HG03378 (cell line): ENCODE results near the gene ZNF581.

Experiments
- ATAC-seq: cut with Tn5 transposase; IDR thresholded peaks from one replicate; pipeline ENCODE4 v1.9.1; 2021; ENCODE audit warnings: mild to moderate bottlenecking, moderate library complexity; ENCODE audit not compliant: unreplicated experiment

Gene ZNF581

DNA sequence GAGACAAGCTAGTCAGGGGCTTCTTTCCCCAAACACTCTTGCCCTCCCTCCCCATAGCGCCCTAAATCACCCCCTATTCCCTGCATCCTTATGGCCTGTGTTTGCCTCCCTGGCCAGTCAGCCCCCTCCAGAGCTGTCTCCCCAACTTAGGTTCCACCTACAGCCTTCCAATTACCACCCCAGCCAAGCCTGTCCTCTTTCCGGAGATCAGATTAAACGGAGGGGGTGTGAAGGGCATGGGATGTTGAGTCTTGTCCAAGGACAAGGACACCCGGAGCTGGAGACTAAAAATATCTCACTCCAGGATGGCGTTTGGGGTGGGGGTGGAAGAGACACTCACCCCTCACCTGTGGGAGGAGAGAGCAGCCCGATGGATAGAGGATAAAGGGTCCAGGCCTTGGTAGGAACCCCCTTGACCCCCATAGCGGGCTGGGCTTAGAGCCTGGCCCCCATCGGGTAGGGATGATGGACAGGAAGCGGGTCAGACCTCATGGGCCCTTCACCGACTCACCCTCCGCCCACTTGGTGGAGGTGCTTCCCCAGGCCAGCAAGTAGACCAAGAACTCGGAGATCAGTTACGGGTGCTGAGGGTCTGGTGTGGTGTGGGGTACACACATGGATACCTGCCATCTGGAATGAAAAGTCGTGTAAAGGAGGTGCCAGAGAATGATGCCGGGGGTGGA, 32.0 kb upstream of the ZNF581 start:
- no peak for ATAC-seq

DNA sequence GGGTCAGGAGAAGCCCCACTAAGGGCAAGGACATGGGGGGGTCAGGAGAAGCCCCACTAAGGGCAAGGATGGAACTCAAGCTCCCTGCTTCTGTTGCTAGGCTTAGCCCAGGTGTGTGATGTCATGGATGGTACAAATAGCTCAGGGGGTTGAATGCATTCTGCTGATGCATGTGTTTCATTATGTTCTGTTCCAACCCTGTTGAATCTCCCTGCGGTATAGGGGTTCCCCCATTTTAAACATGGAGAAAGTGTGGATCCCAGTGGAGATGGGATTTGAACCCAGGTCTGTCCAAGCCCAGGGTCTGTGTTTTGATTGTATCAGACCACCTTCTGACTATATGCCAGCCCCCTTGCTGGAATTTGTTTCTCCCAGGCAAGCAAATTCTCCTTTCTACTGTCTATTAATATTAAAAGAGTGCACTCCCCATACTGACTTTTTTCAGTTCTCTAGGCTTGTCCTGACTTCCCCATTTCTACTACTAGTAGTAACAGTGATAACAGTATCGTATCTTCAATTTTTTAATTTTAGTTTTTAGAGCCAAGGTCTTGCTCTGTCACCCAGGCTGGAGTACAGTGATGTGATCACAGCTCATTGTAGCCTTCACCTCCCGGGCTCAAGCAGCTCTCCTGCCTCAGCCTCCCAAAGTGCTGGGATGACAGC, 31.3 kb upstream of the ZNF581 start:
- no peak for ATAC-seq

DNA sequence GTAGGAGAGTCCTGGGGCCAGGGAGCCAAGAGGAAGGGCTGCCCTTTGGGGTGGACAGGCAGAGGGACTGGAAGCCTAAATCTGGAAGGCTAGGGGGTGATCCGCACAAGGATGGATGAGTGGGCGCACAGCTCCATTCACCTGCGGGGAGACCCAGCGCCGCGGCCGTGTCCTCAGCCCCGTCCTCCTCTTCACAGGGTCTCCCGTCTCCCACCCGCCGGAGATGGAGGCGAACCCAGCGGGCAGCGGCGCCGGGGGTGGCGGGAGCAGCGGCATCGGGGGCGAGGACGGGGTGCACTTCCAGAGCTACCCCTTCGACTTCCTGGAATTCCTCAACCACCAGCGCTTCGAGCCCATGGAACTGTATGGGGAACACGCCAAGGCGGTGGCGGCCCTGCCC, 30.1 kb upstream of the ZNF581 start:
- no peak for ATAC-seq

DNA sequence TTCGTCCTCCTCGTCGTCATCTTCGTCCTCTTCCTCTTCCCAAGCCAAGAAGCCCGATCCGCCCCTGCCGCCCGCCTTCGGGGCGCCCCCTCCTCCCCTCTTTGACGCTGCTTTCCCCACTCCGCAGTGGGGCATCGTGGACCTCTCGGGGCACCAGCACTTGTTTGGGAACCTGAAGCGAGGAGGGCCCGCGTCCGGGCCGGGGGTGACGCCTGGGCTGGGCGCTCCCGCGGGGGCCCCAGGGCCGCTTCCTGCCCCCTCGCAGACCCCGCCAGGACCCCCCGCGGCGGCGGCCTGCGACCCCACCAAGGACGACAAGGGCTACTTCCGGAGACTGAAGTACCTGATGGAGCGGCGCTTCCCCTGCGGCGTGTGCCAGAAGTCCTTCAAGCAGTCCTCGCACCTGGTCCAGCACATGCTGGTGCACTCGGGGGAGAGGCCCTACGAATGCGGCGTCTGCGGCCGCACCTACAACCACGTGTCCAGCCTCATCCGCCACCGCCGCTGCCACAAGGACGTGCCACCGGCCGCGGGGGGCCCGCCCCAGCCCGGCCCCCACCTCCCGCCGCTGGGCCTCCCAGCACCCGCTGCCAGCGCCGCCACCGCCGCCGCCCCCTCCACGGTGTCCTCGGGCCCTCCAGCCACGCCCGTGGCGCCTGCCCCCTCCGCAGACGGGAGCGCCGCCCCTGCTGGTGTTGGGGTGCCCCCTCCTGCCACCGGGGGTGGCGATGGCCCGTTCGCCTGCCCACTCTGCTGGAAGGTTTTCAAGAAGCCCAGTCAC, 29.3 kb upstream of the ZNF581 start:
- no peak for ATAC-seq

DNA sequence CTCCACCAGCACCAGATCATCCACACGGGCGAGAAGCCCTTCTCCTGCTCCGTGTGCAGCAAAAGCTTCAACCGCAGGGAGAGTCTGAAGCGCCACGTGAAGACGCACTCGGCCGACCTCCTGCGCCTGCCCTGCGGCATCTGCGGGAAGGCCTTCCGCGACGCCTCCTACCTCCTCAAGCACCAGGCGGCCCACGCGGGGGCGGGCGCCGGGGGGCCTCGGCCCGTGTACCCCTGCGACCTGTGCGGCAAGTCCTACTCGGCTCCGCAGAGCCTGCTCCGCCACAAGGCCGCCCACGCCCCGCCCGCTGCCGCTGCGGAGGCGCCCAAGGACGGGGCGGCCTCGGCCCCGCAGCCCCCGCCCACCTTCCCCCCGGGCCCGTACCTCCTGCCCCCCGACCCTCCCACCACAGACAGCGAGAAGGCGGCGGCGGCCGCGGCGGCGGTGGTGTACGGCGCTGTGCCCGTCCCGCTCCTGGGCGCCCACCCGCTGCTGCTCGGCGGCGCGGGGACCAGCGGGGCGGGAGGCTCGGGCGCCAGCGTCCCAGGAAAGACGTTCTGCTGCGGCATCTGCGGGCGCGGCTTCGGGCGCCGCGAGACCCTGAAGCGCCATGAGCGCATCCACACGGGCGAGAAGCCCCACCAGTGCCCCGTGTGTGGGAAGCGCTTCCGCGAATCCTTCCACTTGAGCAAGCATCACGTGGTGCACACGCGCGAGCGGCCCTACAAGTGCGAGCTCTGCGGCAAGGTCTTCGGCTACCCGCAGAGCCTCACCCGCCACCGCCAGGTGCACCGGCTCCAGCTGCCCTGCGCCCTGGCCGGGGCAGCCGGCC, 28.5 kb upstream of the ZNF581 start:
- ATAC-seq = no peak

DNA sequence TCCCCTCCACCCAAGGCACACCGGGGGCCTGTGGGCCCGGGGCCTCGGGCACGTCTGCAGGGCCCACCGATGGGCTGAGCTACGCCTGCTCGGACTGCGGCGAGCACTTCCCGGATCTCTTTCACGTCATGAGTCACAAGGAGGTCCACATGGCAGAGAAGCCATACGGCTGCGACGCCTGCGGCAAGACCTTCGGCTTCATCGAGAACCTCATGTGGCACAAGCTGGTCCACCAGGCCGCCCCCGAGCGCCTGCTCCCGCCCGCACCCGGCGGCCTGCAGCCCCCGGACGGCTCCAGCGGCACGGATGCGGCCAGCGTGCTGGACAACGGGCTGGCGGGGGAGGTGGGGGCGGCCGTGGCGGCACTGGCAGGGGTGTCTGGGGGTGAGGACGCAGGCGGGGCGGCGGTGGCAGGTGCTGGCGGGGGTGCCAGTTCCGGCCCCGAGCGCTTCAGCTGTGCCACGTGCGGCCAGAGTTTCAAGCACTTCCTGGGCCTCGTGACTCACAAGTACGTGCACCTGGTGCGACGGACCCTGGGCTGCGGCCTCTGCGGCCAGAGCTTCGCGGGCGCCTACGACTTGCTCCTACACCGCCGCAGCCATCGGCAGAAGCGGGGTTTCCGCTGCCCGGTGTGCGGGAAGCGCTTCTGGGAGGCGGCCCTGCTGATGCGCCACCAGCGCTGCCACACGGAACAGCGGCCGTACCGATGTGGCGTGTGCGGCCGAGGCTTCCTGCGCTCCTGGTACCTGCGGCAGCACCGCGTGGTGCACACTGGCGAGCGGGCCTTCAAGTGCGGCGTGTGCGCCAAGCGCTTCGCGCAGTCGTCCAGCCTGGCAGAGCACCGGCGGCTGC, 27.7 kb upstream of the ZNF581 start:
- no peak for ATAC-seq

DNA sequence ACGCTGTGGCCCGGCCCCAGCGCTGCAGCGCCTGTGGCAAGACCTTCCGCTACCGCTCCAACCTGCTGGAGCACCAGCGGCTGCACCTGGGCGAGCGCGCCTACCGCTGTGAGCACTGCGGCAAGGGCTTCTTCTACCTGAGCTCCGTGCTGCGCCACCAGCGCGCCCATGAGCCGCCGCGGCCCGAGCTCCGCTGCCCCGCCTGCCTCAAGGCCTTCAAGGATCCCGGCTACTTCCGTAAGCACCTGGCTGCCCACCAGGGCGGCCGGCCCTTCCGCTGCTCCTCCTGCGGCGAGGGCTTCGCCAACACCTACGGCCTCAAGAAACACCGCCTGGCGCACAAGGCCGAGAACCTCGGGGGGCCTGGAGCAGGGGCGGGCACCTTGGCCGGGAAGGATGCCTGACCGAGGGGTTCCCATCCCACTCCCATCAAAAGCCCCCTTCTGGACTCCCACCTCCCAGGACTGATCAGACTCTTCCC, 27.0 kb upstream of the ZNF581 start:
- no peak for ATAC-seq

DNA sequence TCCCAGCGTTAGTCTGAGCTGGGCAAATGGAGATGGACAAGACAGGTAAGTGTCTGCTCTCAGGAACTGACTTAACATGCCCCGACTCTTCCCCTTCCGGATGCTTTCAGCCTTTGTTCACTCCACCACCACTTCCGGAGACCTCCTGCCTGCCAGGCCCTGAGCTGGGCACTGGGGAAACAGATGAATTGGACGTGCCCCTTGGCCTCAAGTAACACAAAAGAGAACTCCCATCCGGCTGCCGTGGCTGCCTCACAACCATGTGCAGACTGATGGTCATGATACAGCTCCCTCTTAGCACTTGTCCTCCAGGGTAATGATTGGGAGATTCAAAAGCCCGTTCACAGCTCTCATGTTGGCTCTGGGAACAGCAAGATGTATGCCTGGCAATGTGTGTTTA, 26.0 kb upstream of the ZNF581 start:
- no peak for ATAC-seq

DNA sequence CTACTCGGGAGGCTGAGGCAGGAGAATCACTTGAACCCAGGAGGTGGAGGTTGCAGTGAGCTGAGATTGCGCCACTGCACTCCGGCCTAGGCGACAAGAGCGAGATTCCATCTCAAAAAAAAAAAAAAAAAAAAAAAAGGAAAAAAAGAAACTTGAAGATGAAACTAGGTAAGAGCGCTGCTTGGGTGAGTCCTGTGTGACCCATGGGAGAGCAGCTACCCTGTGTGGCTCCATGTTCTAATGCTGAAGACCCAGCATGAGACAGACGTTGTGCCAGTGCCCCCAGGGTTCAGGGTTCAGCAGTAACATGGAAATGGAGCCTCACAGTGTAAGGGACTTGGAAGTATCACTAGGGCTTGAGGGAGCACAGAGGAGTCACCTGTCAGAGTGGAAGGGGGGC, 25.0 kb upstream of the ZNF581 start:
- no peak for ATAC-seq

DNA sequence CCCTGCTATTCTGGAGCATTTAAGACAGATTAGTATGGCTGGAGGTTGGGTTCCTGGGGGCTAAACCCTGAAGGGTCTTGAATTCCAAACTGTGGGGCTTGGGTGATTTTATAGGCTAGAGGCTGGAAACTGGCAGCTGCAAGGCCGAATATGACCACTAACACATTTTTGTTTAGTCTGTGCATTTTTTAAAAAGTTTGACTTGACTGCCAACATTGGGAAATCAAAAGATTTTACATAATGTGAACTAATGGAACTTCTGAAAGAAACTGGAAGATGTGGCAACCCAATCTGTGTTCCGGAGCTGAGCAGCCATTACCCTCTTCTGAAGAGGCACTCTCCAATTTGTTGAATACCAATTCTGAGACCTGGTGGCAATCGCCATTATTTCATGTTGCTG, 24.2 kb upstream of the ZNF581 start:
- ATAC-seq = no peak

DNA sequence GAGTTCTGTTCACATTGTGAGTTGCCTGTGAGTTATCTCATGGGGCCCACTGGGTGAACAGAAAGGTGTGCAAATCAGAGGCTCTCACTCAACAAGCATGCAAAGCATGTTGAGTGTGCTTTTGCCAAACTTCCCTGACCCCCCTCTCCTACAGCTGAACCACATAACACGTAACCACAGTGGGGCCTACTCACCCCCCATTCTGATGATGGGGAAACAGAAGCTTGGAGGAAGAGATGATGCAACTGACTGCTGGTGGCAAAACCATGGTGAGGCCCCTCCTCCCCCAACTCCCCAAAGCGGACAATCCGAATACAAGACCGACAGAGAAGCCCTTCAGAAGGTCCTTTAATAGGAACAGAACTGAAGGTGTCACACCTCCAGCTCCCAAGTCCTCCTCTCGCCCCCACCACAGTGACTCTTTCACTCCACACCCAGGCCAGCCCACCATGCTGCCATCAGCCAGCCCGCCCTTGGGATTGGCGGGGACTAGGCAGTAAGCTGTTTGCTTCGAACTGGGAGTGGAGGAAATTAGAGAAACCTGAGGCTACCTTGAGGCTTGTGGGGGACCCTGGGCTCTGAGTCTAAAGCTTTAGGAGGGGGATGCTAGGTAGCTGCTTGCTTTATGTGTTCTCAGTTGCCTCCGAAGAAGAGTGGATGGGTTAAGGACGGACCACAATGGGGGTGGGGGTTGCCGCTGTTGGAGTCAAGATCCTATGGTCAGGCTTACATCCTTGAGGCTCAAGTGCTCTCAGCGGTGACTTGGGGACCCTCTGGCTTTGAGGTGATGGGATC, 22.8 kb upstream of the ZNF581 start:
- ATAC-seq = no peak

DNA sequence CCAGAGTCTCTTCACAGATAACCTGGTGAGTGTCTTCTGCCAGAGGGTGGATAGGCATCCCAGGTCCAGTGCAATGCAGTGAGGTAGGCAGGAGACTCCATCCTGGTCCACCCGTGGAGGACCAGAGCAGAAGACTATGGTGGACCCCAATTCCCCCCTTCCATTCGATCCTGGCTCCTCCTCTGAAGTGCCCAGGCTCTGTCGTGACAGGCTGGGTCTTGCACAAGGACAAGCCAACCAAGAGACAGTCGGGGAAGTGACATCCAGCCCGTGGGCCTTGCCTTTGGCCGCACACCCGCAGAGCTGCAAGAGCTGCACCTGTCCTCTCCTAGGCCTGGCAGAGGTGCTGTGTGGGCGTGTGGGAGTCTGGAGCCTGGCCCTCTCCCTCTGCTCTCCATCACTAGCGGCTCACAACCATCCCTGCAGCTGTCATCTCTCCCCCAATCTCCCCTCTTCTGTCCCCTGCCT, 22.2 kb upstream of the ZNF581 start:
- no peak for ATAC-seq

DNA sequence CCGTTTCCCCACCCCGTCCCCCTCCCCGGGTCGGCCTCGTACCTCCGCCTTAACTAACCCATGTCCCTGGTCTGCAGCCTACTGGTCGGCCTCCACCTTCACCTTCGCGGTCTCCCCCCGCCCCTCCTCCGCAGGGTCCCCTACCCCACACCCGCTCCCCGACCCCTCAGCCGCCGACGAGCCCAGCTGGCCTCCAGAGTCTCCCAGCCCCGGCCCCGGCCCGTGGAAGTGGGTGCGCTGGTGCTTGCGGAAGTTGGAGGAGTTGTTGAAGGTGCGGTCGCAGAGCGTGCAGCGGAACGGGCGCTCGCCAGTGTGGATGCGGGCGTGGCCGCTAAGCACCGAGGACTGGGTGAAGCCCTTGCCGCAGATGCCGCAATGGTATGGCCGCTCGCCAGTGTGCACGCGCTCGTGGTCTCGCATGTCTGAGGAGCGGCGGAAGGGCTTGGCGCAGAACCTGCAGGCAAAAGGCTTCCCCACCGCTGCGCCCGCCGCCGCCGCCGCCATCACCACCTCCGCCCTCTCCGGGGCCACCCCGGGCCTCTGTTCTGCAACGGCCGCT, 21.7 kb upstream of the ZNF581 start:
- no peak for ATAC-seq

DNA sequence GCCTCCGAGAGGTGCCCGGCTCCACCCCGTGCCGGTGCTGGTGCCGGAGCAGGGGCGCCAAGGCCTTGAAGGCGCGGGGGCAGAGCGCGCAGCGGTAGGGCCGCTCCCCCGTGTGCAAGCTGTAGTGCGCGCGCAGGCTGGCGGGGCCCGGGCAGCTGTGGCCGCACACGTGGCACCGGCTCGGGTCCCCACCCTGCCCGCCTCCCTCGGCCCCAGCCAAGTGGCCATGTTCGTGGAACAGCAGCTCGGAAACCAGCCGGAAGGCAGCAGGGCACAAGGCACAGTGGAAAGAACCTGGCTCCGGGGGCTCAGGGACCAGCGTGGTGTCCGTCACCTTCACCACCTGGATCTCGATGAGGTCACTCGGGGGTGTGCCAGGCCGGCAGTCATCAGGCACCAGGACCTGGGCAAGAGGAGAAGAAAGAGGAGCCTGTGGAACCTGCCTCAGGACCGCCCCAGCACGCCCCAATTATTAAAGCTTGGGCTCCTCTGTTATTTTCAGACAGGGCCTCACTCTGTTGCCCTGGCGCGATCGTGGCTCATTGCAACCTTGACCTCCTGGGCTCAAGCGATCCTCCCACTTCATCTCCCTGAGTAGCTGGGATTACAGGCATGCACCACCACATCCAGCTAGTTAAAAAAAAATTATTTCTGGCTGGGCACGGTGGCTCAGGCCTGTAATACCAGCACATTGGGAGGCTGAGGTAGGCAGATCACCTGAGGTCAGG, 21.0 kb upstream of the ZNF581 start:
- ATAC-seq = no peak

DNA sequence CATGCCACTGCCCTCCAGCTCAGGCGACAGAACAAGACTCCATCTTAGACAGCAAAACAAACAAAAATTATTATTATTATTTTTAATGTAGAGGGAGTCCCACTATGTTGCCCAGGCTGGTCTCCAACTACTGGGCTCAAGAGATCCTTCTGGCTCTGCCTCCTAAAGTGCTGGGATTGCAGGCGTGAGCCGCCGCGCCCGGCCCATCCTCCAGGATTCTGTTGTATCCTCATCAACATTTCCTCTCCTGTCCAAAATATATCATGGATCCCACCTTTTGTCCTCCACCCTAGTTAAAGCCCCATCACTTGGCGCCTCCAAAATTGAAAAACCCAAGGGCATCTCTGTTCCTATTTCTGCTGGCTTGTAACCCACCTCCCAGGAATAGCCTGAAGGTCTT, 20.3 kb upstream of the ZNF581 start:
- no peak for ATAC-seq

DNA sequence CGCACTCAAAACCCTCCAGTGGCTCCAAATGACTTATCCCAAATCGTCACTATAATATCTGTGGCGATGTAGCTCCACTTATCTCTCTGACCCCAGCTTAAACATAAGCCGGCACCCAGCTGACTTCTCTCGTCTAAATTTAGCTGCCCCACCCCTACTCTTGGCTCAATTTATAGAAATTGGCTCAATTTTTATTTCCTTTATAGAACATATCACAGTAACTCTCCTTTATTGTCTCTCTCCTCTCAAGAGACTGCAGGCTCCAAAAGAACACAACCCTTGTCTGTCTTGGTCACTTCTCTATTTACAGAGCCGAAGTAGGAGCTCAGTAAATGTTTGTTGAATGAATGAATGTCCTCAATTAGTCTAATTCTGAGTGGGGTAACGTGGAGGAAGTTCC, 19.9 kb upstream of the ZNF581 start:
- no peak for ATAC-seq

DNA sequence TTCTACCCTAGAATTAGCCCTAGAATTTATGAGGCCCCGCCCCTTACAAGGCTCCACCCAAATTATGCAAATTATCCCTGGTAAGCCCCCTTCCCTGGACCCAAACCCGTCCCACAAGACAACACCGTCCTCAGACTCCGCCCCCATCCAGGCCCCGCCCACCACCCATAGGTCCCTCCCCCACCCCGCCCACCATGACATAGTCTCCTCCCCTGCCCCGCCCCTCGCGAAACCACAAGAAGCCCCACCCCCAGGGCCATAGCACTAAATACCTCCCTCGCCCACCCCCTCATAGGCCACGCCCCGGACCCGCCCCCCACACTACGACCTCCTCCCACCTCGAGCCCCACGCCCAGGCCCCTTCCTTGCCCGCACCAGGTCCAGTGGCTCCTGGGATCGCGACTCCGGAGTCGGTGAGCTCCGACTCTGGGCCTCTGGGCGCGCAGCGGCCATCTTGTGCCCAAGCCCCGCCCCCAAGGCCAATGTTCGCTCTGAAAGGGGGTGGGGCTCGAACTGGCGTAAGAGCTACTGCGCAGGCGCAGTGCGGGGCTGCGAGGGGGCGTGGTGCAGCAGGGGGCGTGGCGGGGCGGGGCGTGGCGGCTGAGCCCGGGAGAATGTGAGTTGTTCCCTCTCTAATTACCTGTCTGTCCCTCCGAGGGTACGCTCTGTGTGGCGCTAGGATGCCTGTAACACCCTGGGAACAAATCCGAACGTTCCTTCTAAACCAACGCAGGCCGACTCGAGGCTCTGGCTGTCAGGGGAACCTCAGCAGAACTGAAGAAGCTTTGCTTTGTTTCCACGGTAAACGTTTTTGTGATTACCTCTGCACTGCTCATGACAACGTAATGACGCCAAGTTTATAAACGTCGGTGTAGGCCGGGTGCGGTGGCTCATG, 19.1 kb upstream of the ZNF581 start, which contains the start of gene ZNF784:
TSS of gene ZNF784 (minus strand) at position 458 of the 895 bp plus-strand sequence. CDS start at position 453, 5 bp downstream.
- ATAC-seq = no peak
